ENCODE results near the gene TMEM170A. TPM values are rescaled to one million over a fixed set of nuclear protein-coding genes. Genes with fewer than 3 reads are reported as not detected.

Gene TMEM170A
- total RNA-seq, 1 experiment from 2014 or later = 46.8 TPM

DNA sequence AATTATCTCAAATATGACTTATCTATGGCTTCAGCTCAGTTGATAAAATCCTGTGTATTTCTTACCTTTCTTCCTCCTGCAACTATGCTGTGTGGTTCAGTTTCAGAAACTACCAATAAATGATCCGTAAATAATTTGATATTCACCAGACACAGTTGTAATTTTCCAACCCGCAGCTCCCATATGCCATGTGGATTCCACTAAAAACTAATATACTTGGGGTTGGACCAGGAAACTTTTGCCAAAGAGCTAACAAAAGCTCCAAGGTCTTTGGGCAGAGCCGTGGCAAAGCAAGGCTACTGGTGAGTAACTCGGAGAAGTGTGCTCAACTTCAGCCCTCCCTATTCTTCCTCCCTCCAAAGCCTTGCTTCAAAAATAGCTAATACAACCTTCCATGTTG lies 33.1 kb upstream of the TMEM170A start:
- no peaks in the 10 kb centered on the region for H3K79me1 ChIP-seq (ENCODE audit: insufficient read depth, low read depth, low read length, poor library complexity, severe bottlenecking)
- H4K8ac ChIP-seq (replicated peaks; ENCODE audit: insufficient read length, low read depth, low read length) = no peak overlapping the region
- H4K5ac ChIP-seq (ENCODE audit: insufficient read length, low read depth, low read length) = no peak overlapping the region
- no peak overlapping the region for H3K27ac Mint-ChIP-seq
- no peaks in the 10 kb centered on the region for H3K79me2 ChIP-seq (ENCODE audit: insufficient read depth, low read length)
- no peak for DNase-seq
- no peak overlapping the region for H3T11ph ChIP-seq (ENCODE audit: low read length)
- no peaks in the 10 kb centered on the region for H3K9me3 ChIP-seq (ENCODE audit: control insufficient read depth, low read depth, low read length)
- H3K14ac ChIP-seq (ENCODE audit: insufficient read depth, low read length) = no peak overlapping the region
- H2BK12ac ChIP-seq (ENCODE audit: insufficient read length, low read depth, low read length) = no peak overlapping the region
- no peak overlapping the region for H3K4me3 Mint-ChIP-seq
- peaks cover 3% of the 10 kb centered on the region for H4K20me1 ChIP-seq (ENCODE audit: control insufficient read depth, insufficient read depth, insufficient read length)
- H3K27ac ChIP-seq (ENCODE audit: insufficient read length, low read depth, low read length) = no peak overlapping the region
- no peak overlapping the region for H3K23ac ChIP-seq (ENCODE audit: insufficient read length, low read depth, low read length)
- H2BK120ac ChIP-seq (ENCODE audit: low read depth, low read length, poor library complexity, severe bottlenecking) = no peak overlapping the region
- no peak overlapping the region for H3K4me2 ChIP-seq (ENCODE audit: insufficient read depth, insufficient read length, low read length)
- H2AFZ ChIP-seq (ENCODE audit: low read length) = no peak overlapping the region
- no peak overlapping the region for H2AK5ac ChIP-seq (ENCODE audit: insufficient read length, low read length)
- H3K18ac ChIP-seq (ENCODE audit: insufficient read length, low read depth, low read length) = no peak overlapping the region
- H3K56ac ChIP-seq (ENCODE audit: insufficient read length, low read depth, low read length) = no peak overlapping the region
- H2BK20ac ChIP-seq (ENCODE audit: low read depth, low read length, poor library complexity, severe bottlenecking) = no peak overlapping the region
- peaks cover 6% of the 10 kb centered on the region; the same call in 1 of the 2 replicates for H3K27me3 Mint-ChIP-seq (ENCODE audit: low read depth)
- H3K4me1 Mint-ChIP-seq = peaks cover 11 to 19% of the 10 kb centered on the region in 2 experiments
- no CpG with 5 or more reads among the region's 4 CpGs for WGBS (ENCODE audit: extremely low coverage, insufficient read length, low lambda C conversion rate)
- H3K23me2 ChIP-seq (ENCODE audit: insufficient read length, low read depth, low read length, poor library complexity, severe bottlenecking) = peaks cover 10% of the 10 kb centered on the region
- no peak overlapping the region for H2BK5ac ChIP-seq (ENCODE audit: insufficient read length, low read length)
- H3K36me3 Mint-ChIP-seq (ENCODE audit: insufficient read depth in 1 of 3, low read depth in 3 of 3) = peaks cover 0 to 9% (median 0%) of the 10 kb centered on the region in 3 experiments; a peak in 2 of 7 replicates
- H3K27me3 ChIP-seq (ENCODE audit: insufficient read depth, low read length) = no peaks in the 10 kb centered on the region
- no peak overlapping the region for H3K9ac ChIP-seq (ENCODE audit: extremely low read depth, insufficient read length, low read length)
- H3K9me3 Mint-ChIP-seq = no peaks in the 10 kb centered on the region
- no peak overlapping the region for H4K91ac ChIP-seq (ENCODE audit: insufficient read length, low read depth, low read length)
- TF ChIP-seq, protein P1, sequence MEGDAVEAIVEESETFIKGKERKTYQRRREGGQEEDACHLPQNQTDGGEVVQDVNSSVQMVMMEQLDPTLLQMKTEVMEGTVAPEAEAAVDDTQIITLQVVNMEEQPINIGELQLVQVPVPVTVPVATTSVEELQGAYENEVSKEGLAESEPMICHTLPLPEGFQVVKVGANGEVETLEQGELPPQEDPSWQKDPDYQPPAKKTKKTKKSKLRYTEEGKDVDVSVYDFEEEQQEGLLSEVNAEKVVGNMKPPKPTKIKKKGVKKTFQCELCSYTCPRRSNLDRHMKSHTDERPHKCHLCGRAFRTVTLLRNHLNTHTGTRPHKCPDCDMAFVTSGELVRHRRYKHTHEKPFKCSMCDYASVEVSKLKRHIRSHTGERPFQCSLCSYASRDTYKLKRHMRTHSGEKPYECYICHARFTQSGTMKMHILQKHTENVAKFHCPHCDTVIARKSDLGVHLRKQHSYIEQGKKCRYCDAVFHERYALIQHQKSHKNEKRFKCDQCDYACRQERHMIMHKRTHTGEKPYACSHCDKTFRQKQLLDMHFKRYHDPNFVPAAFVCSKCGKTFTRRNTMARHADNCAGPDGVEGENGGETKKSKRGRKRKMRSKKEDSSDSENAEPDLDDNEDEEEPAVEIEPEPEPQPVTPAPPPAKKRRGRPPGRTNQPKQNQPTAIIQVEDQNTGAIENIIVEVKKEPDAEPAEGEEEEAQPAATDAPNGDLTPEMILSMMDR (conservative IDR thresholded peaks at IDR 0.05) = no peak
- no peaks in the 10 kb centered on the region; the same call in 1 of the 2 replicates for H3K4me1 ChIP-seq (ENCODE audit: insufficient read depth, low read length)
- H2BK15ac ChIP-seq (ENCODE audit: low read depth, low read length) = no peak overlapping the region
- no peak overlapping the region for H3K4ac ChIP-seq (ENCODE audit: low read depth, low read length)

All from H9 (cell line).